AG10803 (cell line): Measurements from ENCODE around the gene VAX1.

Experiments used
- DNase-seq: peaks from one replicate; pipeline ENCODE4 v3.0.0; 2010; ENCODE audit warnings: low read depth
- H3K4me3 ChIP-seq: 2 replicates; pipeline ENCODE4 v1.5.1; 2011; ENCODE audit warnings: mild to moderate bottlenecking, low read length, control low read depth
- CTCF ChIP-seq: conservative IDR thresholded peaks from 2 replicates; pipeline ENCODE4 v1.5.1; 2011; ENCODE audit warnings: mild to moderate bottlenecking, low read length, control low read depth, inconsistent platforms

The VAX1 gene

DNA sequence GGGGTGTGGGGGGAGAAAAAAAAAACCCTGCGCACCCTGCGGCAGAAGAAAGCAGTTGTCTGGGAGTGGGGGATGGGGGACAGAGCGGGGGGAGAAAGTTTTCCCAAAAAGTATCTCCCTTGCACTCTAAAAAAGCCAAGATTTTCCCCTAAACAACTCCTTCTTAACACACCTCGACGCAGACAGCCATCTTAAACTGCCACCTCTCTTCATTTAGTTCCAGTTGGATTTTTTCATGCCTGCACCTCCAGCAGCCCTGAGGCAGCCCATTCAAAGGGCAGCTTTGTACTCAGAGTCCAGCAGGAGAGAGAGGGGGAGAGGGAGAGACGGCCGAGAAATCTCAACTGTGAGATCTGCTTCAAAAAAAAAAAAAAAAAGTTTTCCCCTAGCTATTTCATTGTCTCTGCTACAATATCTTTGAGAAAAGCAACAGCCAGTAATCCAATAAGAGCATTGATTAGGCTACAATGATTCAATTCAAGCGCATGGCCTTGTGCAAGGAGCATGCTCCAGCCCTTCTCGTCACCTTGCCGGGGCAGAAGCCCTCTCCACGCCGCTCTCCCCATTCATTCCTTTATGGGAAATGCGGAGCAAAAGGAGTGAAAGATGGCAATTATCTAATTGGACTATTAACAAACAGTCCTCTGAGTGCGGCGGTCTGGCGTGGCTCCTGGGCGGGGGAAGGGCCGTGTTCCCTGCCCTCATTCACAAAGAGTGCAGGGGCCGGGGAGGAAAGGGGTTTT, 939 bp upstream of the VAX1 start:
- no peak for TF ChIP-seq CTCF
- DNase-seq, result no peak
- H3K4me3 ChIP-seq, result no peak overlapping the region

DNA sequence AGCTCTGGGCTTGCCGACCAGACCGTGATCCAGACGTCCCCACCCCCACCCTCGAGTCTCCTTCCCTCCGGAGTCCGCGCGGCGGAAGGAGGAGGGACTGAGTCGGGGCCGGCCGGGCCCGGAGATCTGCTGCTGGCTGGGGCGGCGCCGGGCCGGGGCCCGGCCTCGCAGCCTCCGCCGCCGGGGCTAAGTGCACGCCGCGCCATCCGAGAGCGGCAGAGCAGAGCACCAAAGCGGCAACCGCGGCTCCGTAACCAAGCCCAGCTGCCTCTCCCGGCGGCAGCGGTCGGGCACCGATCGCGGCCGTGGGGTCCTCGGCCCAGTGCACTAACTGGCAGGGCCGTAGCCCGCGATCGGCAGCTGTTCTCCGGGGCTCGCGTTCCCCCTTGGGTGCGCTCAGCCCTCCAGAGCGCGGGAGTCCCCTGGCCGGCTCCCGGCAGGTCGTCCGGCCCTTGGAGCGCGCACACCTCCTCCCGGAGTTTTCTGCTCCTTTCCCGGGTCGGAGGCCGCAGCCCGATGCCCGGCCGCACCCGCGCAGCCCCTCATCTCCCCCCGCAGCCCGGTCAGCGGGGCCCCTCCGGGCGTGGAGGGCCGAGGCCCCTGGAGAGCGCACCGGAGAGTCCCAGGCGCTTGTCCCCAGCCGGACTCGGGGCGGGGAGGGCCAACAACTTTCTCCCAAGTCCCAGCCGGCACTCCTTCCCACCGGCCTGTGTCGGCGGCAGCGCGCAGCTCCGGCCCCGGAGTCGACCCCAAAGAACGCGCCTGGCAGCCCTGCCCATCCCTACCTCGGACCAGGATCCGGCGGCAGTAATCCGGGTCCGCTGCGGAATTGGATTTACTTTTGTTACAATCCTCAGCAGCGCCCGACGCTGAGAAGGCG, 799 bp downstream of the VAX1 start:
- DNase-seq, result peak; percentile 22
- H3K4me3 ChIP-seq, result peak overlapping the region; percentile 34
- no peak for TF ChIP-seq CTCF

DNA sequence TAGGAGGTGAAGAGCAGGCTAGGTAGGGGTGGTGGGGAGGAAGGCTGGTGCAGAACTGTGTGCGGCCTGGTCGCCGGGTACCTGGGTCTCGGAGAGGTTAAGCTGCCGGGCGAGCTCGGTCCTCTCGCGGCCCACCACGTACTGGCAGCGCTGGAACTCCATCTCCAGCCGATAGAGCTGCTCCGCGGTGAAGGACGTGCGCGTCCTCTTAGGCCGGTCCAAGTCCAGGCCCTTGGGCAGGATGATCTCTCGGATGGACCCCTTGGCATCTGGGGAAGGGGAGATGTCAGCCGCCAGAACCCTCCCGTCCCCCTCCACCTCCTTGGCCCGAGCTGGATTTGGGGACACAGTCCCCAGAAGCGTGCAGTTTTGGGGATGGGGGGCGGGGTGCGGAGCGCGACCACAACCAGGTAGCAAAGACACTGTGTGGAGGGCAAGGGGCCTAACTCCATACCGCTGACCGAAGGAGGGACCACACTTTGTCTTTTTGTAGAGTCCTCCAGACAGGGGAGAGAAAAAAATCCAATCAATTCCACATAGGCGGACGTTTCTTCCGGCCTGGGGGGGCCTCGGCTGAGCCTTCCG, 1.6 kb downstream of the VAX1 start:
- TF ChIP-seq CTCF, result no peak
- DNase-seq, result no peak
- H3K4me3 ChIP-seq, result no peak overlapping the region

GRCh38 chr10:117135480-117136140, 2.5 kb downstream of the VAX1 start:
- no peak for DNase-seq
- TF ChIP-seq CTCF, result no peak

GRCh38 chr10:117135026-117135372, 3.1 kb downstream of the VAX1 start:
- DNase-seq, result no peak
- no peak overlapping the region for H3K4me3 ChIP-seq
- no peak for TF ChIP-seq CTCF

More at GRCh38 chr10:117135480-117136140, 2.5 kb downstream of the VAX1 start:
- H3K4me3 ChIP-seq, result no peak overlapping the region

- no peak for TF ChIP-seq CTCF
- no peak overlapping the region for H3K4me3 ChIP-seq
- DNase-seq, result no peak
Measured at GRCh38 chr10:117134306-117135025, 3.6 kb downstream of the VAX1 start.
